ENCODE results near the gene ATF7IP.
"Not testable (repeated sequence)": the region's sequence is repeated elsewhere in the genome, so short reads cannot be mapped to it uniquely, and the experiment has no call there.

Gene ATF7IP

DNA sequence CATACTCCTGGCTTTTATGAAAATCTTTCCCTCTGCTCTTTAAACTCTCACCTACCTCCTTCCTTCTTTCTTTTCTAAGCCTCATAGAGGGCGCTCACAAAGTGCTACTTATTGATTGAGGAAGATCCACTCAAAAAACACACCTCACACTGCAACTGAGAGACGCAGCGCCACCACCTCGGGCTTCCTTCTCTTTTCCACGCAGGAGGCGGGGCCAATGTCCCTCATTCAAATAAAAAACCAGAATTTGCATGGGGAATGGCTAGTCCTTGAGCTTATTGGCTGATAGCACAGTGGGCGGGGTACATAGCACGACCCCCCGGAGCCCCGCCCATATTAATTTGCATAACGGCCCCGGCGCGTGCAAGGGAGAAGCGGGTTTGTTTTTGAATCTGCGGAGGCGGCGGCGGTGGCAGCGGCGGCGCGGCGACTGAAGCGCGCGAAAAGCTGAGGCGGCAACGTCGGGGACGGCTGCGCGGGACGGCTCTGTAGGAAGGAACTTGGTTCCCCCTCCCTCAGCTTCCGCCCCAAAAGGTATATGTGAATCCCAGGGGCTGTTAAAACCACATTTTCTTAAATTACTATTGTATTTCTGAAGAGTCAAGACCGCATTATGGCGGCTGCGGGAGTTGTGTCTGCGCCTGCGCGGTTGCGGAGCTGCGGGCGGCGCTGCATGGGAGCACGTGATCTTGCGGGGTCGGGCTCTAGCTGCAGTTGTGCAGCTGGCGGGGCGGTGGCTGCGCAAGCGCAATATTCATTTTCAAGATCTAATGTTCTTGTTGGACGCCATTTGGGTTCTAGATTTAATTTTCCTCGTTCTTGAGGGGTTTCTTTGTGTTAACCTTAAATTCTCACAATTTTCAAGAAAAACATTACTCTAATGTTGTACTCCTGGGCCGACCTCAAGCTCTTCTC lies at the start of gene ATF7IP:
Gene ATF7IP (plus strand): TSS at position 389 of the 915 bp plus-strand sequence. CDS start 58,234 bp downstream, outside the sequence.
- DNase-seq (ENCODE audit: low spot score) = peak; percentile 99

DNA sequence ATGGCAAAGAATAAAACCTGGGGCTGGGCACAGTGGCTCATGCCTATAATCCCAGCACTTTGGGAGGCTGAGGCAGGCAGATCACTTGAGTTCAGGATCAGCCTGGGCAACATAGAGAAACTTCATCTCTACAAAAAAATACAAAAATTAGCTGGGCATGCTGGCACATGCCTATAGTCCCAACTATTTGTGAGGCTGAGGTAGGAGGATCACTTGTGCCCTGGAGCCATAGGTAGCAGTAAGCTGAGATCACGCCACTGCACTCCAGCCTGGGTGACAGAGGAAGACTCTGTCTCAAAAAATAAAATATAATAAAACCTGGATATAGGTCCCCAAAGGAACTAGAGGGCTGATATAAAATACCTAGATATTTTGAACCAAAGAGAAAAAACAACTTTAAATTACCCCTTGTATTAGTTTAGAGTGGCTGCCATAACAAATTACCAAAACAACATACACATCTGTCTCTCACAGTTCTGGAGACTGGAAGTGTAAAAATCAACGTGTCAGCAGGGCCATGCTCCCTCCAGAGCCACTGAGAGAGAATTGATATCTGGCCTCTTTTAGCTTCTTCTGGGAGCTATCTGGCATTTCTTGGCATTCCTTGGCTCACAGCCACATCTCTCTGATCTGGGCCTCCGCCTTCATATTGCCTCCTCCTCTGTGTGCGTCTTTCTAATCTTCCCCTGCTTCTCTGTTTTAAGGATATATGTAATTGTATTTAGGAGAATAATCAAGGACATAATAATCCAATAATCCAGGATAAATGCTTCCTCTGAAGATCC lies 47.9 kb upstream of the ATF7IP start:
- no peak for DNase-seq (ENCODE audit: low spot score)

- DNase-seq (ENCODE audit: low spot score) = not testable (repeated sequence)
Observed at GRCh38 chr12:14319704-14320427, 45.6 kb upstream of the ATF7IP start.

DNA sequence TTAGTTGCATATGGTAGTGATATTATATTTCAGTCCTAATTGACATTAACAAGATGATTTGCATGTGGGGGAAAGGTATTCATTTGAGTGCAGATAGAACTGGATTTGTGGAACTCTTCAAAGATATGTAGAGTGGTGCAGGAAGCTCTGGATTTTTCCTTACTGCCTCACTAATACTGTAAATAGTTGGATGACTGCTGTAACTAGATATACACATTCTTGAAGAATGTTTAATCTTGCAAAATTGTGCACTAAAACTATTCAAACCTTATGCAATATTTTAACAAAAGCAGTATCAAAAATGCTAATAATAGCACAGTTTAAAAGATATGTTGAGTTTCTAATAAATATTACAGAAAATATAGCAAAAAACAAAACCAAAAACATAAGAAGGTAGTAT lies 43.1 kb upstream of the ATF7IP start:
- DNase-seq (ENCODE audit: low spot score) = no peak

GRCh38 chr12:14325716-14326343 lies 39.7 kb upstream of the ATF7IP start:
- DNase-seq (ENCODE audit: low spot score) = no peak

- DNase-seq (ENCODE audit: low spot score) = no peak
Observed at GRCh38 chr12:14326699-14327098, 38.8 kb upstream of the ATF7IP start.

GRCh38 chr12:14327711-14328110 lies 37.8 kb upstream of the ATF7IP start:
- DNase-seq (ENCODE audit: low spot score) = no peak

DNA sequence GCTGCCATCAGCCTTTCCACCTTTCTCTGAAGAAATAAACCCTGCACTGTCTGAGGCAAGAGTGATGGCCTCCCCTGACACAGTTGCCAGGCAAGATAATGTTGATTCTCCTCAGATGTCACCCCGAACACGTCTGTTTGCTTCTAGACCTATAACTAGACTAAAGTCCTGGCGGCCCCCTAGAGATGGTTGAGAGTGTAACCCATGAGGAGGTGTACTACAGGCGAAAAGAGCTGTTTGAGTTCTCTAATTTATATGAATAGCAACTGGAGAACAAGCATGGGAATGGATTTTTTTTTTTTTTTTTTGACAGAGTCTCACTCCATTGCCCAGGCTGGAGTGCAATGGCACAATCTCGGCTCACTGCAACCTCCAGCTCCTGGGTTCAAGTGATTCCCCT lies 33.0 kb upstream of the ATF7IP start:
- DNase-seq (ENCODE audit: low spot score) = no peak

- no peak for DNase-seq (ENCODE audit: low spot score)
Observed at GRCh38 chr12:14340371-14340770, 25.1 kb upstream of the ATF7IP start.

- DNase-seq (ENCODE audit: low spot score) = not testable (repeated sequence)
Observed at GRCh38 chr12:14351524-14351923, 14.0 kb upstream of the ATF7IP start.

DNA sequence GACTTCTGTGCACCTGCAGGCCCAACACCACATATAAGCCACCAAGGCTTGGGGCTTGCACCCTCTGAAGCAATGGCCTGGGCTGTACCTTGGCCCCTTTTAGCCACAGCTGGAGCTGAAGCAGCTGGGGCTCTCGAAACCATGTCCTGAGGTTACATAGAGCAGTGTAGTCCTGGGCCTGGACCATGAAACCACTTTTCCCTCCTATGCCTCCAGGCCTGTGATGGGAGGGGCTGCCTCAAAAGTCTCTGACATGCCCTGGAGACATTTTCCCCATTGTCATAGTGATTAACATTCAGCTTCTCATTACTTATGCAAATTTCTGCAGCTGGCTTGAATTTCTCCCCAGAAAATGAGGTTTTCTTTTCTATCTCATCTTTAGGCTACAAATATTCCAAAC lies 13.4 kb upstream of the ATF7IP start:
- DNase-seq (ENCODE audit: low spot score) = not testable (repeated sequence)

DNA sequence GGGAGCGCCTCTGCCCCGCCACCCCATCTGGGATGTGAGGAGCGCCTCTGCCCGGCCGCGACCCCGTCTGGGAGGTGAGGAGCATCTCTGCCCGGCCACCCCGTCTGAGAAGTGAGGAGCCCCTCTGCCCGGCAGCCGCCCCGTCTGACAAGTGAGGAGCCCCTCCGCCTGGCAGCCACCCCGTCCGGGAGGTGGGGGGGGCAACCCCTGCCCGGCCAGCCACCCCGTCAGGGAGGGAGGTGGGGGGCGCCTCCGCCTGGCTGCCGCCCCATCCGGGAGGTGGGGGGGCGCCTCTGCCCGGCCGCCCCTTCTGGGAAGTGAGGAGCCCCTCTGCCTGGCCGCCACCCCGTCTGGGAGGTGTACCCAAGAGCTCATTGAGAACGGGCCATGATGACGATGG lies 10.8 kb upstream of the ATF7IP start:
- not testable (repeated sequence) for DNase-seq (ENCODE audit: low spot score)

GRCh38 chr12:14356147-14356546 lies 9.3 kb upstream of the ATF7IP start:
- peak; percentile 44 for DNase-seq (ENCODE audit: low spot score)

GRCh38 chr12:14357486-14357885 lies 8.0 kb upstream of the ATF7IP start:
- DNase-seq (ENCODE audit: low spot score) = no peak

- DNase-seq (ENCODE audit: low spot score) = no peak
Observed at GRCh38 chr12:14362352-14362751, 3.1 kb upstream of the ATF7IP start.

DNA sequence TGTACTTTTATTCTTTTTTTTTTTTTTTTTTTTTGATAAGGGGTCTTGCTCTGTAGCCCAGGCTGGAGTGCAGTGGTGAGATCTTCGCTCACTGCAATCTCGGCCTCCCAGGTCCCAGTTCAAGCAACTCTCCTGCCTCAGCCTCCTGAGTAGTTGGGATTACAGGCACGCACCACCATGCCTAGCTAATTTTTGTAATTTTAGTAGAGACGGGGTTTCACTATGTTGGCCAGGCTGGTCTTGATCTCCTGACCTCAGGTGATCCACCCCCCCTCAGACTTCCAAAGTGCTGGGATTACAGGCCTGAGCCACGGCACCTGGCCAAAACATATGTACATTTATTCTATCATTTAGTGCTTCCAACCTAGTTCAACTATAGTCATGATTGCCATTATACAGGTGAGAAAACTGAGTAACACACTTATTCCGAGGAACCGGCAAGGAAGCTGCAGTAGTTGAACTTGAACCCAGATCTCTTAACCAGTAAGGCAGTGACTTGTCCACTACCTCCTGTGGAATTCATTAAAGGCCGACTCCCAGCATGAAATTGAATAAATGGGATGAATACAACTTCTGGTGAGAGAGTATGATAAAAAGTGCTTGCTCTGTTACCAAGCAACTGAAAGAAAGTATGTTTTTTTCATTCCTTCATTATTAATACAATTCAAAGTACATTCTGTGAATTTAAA lies 755 bp upstream of the ATF7IP start:
- DNase-seq (ENCODE audit: low spot score) = no peak

DNA sequence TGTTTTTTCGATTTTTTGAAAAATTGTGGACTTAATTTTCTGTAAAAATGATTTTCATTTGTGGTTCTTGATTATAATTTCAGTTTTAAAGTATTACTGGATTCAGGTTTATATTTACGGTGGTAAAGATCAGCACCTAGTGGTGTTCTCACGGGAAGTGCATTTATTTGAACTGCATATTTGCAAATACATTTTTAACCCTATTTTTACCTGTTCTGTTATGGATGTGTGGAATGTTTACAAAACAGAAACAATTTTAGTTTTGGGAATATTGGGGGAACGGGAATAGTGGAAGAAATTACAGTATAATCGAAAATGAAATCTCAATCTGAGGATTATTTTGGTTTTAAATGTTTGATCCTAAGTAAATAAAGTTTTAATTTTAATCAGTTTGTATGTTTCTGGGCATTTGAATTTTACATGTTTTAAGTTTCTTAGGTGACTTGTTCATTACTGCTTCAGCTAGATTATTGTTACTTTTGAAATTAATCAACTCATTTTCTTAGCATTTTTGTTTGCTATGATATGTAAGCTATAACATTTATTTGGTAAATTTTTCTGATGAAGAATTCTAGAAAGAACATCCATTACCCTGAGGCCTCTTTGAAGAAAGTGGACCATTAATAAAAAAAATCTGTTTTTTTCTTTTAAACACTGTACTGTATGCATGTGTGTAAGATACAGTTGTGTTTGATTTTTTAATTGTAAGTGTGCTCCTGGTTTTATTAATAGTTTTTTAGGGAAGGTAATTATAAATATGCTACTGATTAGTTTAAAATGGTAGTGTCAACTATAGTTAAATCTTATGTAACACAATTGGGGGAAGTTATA lies 942 bp downstream of the ATF7IP start:
- DNase-seq (ENCODE audit: low spot score) = peak; percentile 66

DNA sequence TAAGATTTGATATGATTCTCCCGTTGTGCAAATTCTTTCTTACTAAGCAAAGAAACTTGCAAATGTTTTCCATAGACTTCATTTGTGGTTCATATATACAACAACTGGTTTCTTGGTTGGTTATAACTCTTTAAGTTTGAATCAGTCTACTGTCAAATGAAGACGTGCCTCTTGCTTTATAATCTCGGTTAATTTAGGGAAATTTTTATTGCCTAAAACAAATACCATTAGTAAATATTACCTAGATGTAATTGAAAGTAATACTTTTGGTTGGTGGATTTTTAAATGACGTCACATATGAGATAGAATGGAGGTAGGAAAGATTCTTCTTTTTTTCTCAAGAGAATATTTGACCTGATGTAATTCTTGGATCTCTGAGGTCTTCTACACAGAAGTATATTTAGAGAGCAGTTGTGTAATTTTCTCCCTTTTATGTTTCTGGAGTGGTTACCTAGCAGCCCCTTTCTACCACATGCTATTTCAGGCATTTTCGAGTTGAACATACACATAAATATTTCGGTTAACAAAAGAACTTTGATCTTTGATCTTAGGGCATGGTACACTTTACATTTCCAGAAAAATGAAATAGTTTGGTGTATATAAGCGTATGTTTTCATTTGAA lies 1.7 kb downstream of the ATF7IP start:
- peak; percentile 80 for DNase-seq (ENCODE audit: low spot score)

- DNase-seq (ENCODE audit: low spot score) = no peak
Observed at GRCh38 chr12:14369311-14369710, 3.8 kb downstream of the ATF7IP start.

- peak; percentile 75 for DNase-seq (ENCODE audit: low spot score)
Observed at GRCh38 chr12:14373217-14373616, 7.7 kb downstream of the ATF7IP start.
